ENCODE measurements around the gene ZNF552.
"Not testable (repeated sequence)": the region's sequence is repeated elsewhere in the genome, so short reads cannot be mapped to it uniquely, and the experiment has no call there.

The ZNF552 gene

GRCh38 chr19:57829316-57829715, 14.6 kb upstream of the ZNF552 start:
- no peak for TF ChIP-seq POLR2AphosphoS5 (IDR thresholded peaks at IDR 0.05; ENCODE audit: low read depth)
- Histone ChIP-seq H3K27me3 (ENCODE audit: insufficient read depth, poor library complexity, severe bottlenecking) (no peaks in the 10 kb centered on the region), H3K27ac (replicated peaks) (no peak overlapping the region), H3K4me3 (replicated peaks; ENCODE audit: insufficient read depth, low read length) (no peak overlapping the region)
- no peak for DNase-seq (ENCODE audit: low read depth in 1 of 2, low spot score in 1 of 2)

GRCh38 chr19:57825511-57825910, 10.8 kb upstream of the ZNF552 start:
- DNase-seq (ENCODE audit: low read depth in 1 of 2, low spot score in 1 of 2) = no peak
- no peaks in the 10 kb centered on the region for H3K27me3 ChIP-seq (ENCODE audit: insufficient read depth, poor library complexity, severe bottlenecking)
- no peak overlapping the region for H3K27ac ChIP-seq (replicated peaks)
- H3K4me3 ChIP-seq (replicated peaks; ENCODE audit: insufficient read depth, low read length) = no peak overlapping the region
- TF ChIP-seq POLR2AphosphoS5 (IDR thresholded peaks at IDR 0.05; ENCODE audit: low read depth) (no peak), GABPA (IDR thresholded peaks at IDR 0.05; ENCODE audit: low read depth) (no peak), CTCF (IDR thresholded peaks at IDR 0.05; ENCODE audit: insufficient read depth, low read length) (no peak), REST (IDR thresholded peaks at IDR 0.05; ENCODE audit: insufficient replicate concordance, low read depth) (no peak), SPI1 (IDR thresholded peaks at IDR 0.05; ENCODE audit: borderline replicate concordance, low read depth) (no peak)

GRCh38 chr19:57823608-57824007, 8.9 kb upstream of the ZNF552 start:
- not testable (repeated sequence) for DNase-seq (ENCODE audit: low read depth in 1 of 2, low spot score in 1 of 2); H3K4me3 ChIP-seq (replicated peaks; ENCODE audit: insufficient read depth, low read length); H3K27me3 ChIP-seq (ENCODE audit: insufficient read depth, poor library complexity, severe bottlenecking); H3K27ac ChIP-seq (replicated peaks)

GRCh38 chr19:57823155-57823554, 8.4 kb upstream of the ZNF552 start:
- DNase-seq (ENCODE audit: low read depth in 1 of 2, low spot score in 1 of 2); H3K27ac ChIP-seq (replicated peaks); H3K4me3 ChIP-seq (replicated peaks; ENCODE audit: insufficient read depth, low read length); H3K27me3 ChIP-seq (ENCODE audit: insufficient read depth, poor library complexity, severe bottlenecking): not testable (repeated sequence)

- DNase-seq (ENCODE audit: low read depth in 1 of 2, low spot score in 1 of 2); H3K27ac ChIP-seq (replicated peaks); H3K4me3 ChIP-seq (replicated peaks; ENCODE audit: insufficient read depth, low read length); H3K27me3 ChIP-seq (ENCODE audit: insufficient read depth, poor library complexity, severe bottlenecking): not testable (repeated sequence)
Measured at GRCh38 chr19:57821501-57821900, 6.8 kb upstream of the ZNF552 start.

GRCh38 chr19:57821095-57821494, 6.4 kb upstream of the ZNF552 start:
- not testable (repeated sequence) for H3K4me3 ChIP-seq (replicated peaks; ENCODE audit: insufficient read depth, low read length); DNase-seq (ENCODE audit: low read depth in 1 of 2, low spot score in 1 of 2); H3K27me3 ChIP-seq (ENCODE audit: insufficient read depth, poor library complexity, severe bottlenecking); H3K27ac ChIP-seq (replicated peaks)

- peak overlapping the region; percentile 84 for H3K27ac ChIP-seq (replicated peaks)
- peak overlapping the region; percentile 99 for H3K4me3 ChIP-seq (replicated peaks; ENCODE audit: insufficient read depth, low read length)
- DNase-seq (ENCODE audit: low read depth in 1 of 2, low spot score in 1 of 2) = no peak
- H3K27me3 ChIP-seq (ENCODE audit: insufficient read depth, poor library complexity, severe bottlenecking) = no peaks in the 10 kb centered on the region
- TF ChIP-seq REST (IDR thresholded peaks at IDR 0.05; ENCODE audit: insufficient replicate concordance, low read depth) (no peak), CTCF (IDR thresholded peaks at IDR 0.05; ENCODE audit: insufficient read depth, low read length) (no peak), SPI1 (IDR thresholded peaks at IDR 0.05; ENCODE audit: borderline replicate concordance, low read depth) (no peak), POLR2AphosphoS5 (IDR thresholded peaks at IDR 0.05; ENCODE audit: low read depth) (no peak), GABPA (IDR thresholded peaks at IDR 0.05; ENCODE audit: low read depth) (no peak)
Measured at GRCh38 chr19:57820599-57820998, 5.9 kb upstream of the ZNF552 start.

All from HL-60 (cell line).